Activated CD4-positive, alpha-beta T cell treated with anti-CD3 and anti-CD28 coated beads for 4 hours (primary cell): ENCODE measurements around the gene MYT1.
"Not testable (repeated sequence)": the region's sequence is repeated elsewhere in the genome, so short reads cannot be mapped to it uniquely, and the experiment has no call there.

Experiments
- DNase-seq, 2 donors: peaks; one replicate each; pipeline ENCODE4 v3.0.0-alpha.2; 2020

The MYT1 gene

DNA sequence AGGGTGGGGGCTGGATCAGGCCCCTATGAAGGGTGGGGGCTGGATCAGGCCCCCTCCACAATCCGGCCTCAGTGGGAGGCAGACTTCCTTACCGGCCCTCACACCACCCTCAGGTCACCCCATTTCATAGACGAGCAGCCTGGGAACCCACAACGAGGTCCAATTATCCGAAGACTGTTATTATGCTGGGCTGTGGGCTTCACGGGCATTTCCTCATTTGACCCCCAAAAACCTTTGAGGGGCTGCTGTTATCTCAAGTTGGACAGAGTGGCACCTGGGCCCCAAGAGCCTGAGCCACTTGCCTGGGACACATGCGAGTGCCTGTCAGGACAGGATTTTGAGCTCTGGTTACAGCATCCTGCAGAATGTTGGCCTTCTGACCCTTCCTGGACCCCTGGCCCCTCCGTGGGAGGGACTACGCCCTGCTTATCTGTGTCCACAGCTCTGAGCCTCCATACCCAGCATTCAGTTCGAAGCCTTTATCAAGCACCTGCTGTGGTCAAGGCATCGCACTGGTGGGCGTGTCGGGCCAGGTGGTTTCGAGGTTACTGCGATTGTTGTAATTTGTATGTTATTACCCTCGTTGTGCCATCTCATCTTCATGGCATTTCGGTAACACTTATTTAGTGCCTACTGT is 56.8 kb downstream of the MYT1 start:
- DNase-seq, result no peak

DNA sequence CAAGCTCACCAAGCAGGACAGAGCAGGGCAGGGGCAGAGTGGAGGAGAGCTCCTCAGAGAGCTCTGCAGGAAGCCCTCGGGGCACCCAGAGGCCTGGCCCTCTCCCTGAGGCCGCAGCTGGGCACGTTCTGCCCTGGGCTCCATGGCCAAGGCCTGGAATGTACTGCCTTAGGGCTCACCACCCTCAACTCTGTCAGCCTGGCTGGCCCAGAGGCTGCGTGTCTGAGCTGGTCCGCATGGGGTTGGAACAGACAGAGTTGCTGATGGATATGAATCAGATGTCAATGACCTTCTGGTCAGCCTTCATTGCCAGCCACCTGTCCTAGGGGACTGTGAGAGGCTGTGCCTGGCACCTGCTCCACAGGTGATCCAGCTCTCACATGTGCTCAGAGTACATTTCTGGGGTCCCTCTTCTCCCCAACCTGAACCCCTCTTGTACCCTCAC is 58.1 kb downstream of the MYT1 start:
- no peak for DNase-seq

- no peak for DNase-seq
These were observed 58.7 kb downstream of the MYT1 start for GRCh38 chr20:64222851-64223525.

DNA sequence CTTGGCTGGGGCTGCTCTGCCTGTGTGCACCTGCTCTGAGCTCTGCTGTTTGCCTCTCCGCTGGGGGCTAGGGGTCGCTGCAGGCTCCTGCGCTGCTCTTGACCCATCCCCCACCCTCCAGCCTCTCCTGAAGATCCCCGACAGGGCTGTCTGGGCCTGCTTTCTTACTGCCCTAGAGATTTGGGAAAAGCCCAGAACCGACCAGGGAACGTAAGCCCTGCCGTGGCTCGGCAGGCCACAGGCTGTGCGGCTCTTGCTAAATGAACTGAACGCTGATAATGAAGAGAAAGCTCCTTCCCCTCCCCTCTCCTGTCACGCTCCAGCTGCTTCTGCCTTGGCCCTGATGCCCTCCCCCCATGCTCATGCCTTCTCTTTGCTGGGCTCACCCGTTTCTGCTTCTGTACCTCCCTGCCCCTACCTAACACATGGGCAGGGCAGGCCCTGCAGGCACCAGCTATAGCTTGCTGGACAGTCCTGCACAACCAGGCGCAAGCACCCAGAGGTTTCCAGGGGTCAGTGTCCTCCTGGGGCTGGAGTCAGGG is 59.3 kb downstream of the MYT1 start:
- no peak for DNase-seq

- DNase-seq, result no peak
These were observed 60.3 kb downstream of the MYT1 start for GRCh38 chr20:64224351-64225170.

DNA sequence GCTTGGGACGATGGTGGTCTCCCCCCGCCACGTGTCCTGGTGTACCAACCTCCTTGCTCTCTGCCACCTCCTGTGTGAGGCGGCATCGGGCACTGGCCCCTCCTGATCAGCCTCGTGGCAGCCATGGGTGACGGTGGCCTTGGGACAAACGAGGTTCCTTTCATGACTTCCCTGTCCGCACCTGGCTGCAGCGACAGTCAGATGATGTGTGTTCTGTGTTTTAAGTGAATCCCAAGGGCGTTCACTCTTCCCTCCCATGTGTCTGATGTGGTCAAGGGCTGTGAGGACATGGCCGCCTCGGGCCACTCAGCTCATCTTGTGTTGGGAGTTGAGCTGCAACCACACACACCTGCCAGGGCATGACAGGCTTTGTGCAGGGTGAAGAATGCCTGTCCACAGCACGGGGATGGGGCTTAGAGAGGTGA is 60.9 kb downstream of the MYT1 start:
- no peak for DNase-seq

GRCh38 chr20:64225828-64226598 is 61.8 kb downstream of the MYT1 start:
- no peak for DNase-seq

DNA sequence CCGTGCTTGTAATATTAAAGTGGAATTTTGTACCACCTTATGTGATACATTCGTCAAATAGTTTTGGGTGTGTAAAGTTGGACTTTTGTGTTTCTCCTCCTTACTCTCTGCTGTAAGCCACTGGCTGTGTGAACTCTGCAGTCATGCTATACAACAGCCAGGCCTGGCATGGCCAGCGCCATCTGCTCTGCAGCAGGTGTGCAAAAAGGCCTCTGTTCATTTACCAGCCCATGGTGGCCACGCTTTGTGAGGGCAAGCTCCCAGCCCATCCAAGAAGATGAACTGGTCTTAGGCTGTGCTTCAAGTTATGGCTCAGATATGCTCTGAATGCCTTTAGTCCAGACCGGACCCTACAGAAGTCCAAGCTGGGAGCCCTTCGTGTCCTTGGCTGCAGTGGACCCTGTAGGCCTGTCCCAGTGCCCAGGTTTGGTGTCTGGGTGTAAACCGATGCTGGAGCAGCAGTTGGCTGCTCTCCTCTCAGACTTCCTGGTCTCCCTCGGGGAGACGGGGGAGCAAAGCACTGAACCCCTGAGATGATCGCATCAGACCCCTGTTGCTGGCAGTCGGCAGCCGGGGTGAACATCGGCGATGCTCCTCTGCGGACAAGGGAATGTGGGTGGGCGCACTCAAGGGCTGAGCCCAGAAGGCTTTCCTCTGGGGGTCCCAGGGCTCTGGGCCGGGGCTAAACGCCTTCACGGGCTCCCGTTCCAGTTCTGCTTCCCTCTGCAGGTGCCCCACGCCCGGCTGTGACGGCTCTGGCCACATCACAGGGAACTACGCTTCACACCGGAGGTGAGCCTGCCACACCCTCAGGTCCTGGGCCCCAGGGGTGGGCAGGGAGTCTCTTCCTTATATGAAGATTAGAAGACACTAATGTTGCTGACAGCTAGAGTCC is 62.7 kb downstream of the MYT1 start:
- no peak for DNase-seq

DNA sequence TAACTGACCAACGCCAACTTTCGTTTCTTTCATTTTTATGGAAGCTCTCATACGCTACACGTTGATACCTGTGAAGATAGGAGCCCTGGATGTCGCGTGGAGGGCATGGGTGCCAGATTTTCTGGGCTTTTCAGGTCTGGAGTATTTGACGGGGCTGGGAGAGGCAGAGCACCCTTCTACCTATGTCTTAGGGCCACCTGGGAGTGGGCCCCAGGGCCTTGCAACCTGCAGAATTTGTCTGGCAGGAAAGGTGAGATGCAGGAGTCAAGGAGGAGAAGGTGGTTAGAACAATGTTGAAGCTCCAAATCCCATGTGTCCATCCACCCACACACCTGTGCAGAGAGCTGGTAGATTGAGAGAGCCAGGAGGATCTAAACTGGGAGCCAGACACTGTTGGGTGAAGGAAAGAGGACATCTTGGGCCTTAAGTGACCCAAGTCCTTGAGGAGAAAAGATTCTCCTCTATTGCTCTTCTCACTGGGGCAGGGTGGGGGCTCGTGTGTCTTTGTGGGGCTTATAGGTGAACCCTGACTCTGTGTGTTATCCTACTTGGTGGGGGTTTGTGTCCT is 63.9 kb downstream of the MYT1 start:
- DNase-seq, result no peak

- DNase-seq, result no peak
These were observed 64.7 kb downstream of the MYT1 start for GRCh38 chr20:64228751-64229506.

GRCh38 chr20:64229507-64230061 is 65.3 kb downstream of the MYT1 start:
- DNase-seq, result no peak

- no peak for DNase-seq
These were observed 66.4 kb downstream of the MYT1 start for GRCh38 chr20:64230461-64231145.

- DNase-seq, result no peak
These were observed 67.6 kb downstream of the MYT1 start for GRCh38 chr20:64231621-64232550.

GRCh38 chr20:64232794-64233193 is 68.5 kb downstream of the MYT1 start:
- DNase-seq, result no peak

GRCh38 chr20:64233725-64234124 is 69.5 kb downstream of the MYT1 start:
- DNase-seq, result no peak

DNA sequence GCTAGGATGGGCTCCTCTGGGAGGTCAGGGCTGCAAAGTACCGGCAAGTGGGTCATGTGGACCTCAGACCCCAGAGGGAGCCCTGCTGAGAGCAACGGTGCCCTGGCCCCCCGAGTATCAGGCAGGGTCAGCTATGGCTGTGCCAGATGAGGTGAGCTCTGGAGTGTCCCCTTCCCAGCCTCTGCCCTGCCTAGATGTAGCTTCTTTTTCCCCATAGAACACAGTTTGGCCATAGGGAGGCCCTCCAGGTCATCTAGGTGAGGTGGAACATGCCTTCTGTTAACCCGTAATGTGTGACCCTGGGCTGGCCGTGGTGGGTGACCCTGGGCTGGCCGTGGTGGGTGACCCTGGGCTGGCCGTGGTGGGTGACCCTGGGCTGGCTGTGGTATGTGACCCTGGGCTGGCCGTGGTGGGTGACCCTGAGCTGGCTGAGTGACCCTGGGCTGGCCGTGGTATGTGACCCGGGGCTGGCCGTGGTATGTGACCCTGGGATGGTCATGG is 70.1 kb downstream of the MYT1 start:
- DNase-seq, result no peak

DNA sequence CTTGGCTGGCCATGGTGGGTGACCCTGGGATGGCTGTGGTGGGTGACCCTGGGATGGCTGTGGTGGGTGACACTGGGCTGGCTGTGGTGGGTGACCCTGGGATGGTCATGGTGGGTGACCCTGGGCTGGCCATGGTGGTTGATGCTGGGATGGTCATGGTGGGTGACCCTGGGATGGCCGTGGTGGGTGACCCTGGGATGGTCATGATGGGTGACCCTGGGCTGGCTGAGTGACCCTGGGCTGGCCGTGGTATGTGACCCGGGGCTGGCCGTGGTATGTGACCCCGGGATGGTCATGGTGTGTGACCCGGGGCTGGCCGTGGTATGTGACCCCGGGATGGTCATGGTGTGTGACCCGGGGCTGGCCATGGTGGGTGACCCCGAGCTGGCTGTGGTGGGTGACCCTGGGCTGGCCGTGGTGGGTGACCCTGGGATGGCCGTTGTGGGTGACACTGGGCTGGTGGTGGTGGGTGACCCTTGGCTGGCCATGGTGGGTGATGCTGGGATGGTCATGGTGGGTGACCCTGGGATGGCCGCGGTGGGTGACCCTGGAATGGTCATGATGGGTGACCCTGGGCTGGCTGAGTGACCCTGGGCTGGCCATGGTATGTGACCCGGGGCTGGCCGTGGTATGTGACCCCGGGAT is 70.8 kb downstream of the MYT1 start:
- DNase-seq, result not testable (repeated sequence)
